ENCODE results near the gene LCLAT1. TPM values are rescaled to one million over a fixed set of nuclear protein-coding genes. Genes with fewer than 3 reads are reported as not detected.
A peak's percentile ranks its signal among the peaks of the same experiment; 100 is the strongest.
"Not testable (repeated sequence)": the region's sequence is repeated elsewhere in the genome, so short reads cannot be mapped to it uniquely, and the experiment has no call there.

LCLAT1 gene
- polyA plus RNA-seq, 1 experiment: 10.8 TPM

DNA sequence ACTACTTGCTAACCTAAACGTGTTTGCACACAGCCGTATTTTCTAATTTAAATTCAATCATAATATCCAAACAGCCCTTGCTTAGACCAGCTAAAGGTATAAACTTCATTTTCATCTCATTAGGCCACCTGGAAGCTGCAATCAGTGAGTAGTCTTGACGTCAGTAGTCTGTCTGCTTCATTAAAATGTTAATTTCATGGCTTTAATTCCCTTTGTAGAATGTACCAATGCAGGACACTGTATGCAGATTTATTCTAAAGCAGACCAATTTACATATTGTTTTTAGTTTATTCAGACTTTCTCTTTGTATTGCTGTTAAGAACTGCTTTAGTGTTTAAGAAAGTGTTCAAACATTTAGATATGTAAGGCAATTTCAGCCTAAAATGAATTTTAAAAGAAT, 158.2 kb downstream of the LCLAT1 start:
- TF ChIP-seq, protein P1, sequence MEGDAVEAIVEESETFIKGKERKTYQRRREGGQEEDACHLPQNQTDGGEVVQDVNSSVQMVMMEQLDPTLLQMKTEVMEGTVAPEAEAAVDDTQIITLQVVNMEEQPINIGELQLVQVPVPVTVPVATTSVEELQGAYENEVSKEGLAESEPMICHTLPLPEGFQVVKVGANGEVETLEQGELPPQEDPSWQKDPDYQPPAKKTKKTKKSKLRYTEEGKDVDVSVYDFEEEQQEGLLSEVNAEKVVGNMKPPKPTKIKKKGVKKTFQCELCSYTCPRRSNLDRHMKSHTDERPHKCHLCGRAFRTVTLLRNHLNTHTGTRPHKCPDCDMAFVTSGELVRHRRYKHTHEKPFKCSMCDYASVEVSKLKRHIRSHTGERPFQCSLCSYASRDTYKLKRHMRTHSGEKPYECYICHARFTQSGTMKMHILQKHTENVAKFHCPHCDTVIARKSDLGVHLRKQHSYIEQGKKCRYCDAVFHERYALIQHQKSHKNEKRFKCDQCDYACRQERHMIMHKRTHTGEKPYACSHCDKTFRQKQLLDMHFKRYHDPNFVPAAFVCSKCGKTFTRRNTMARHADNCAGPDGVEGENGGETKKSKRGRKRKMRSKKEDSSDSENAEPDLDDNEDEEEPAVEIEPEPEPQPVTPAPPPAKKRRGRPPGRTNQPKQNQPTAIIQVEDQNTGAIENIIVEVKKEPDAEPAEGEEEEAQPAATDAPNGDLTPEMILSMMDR (IDR thresholded peaks at IDR 0.05; ENCODE audit: insufficient read depth, low read depth, low read length): no peak
- Histone ChIP-seq H3K27me3 (ENCODE audit: control insufficient read depth, insufficient read depth, low read length) (no peaks in the 10 kb centered on the region), H3K36me3 (ENCODE audit: control insufficient read depth, insufficient read depth, low read length) (no peaks in the 10 kb centered on the region), H3K4me3 (ENCODE audit: low read depth, low read length) (no peak overlapping the region)
- DNase-seq (ENCODE audit: low read depth): no peak
- ChIA-PET POLR2A (no interaction called here), CTCF (no interaction called here)

- ChIA-PET CTCF (no interaction called here), POLR2A (no interaction called here)
- no peak for DNase-seq (ENCODE audit: low read depth)
- no peak overlapping the region for H3K4me3 ChIP-seq (ENCODE audit: low read depth, low read length)
- TF ChIP-seq, protein P1 (IDR thresholded peaks at IDR 0.05; ENCODE audit: insufficient read depth, low read depth, low read length): no peak
- H3K27me3 ChIP-seq (ENCODE audit: control insufficient read depth, insufficient read depth, low read length): no peaks in the 10 kb centered on the region
- H3K36me3 ChIP-seq (ENCODE audit: control insufficient read depth, insufficient read depth, low read length): no peaks in the 10 kb centered on the region
Observed at GRCh38 chr2:30608643-30609042, 161.6 kb downstream of the LCLAT1 start.

DNA sequence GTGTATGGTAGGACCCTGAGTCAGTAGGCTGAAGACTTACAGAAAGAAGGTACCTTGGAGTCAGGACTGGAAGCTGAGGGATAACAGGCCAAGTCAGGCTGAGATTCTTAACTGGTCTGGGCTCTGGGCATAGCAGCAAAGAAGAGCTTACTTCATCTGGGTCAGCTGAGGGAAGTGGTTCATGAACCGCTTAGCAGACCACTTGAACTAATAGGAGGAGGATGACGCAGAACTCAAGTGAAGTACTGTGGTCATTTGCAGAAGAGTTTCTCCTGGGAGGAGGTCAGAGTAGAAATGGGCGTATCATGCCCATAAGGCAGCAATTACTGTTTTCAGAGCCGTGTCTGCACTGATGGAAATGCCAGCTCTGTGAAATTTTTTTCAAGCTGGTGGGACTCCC, 164.5 kb downstream of the LCLAT1 start:
- no peaks in the 10 kb centered on the region for H3K27me3 ChIP-seq (ENCODE audit: control insufficient read depth, insufficient read depth, low read length)
- TF ChIP-seq, protein P1 (IDR thresholded peaks at IDR 0.05; ENCODE audit: insufficient read depth, low read depth, low read length): no peak
- POLR2A ChIA-PET: no interaction called here
- CTCF ChIA-PET: no interaction called here
- no peak overlapping the region for H3K4me3 ChIP-seq (ENCODE audit: low read depth, low read length)
- DNase-seq (ENCODE audit: low read depth): peak; percentile 16
- H3K36me3 ChIP-seq (ENCODE audit: control insufficient read depth, insufficient read depth, low read length): no peaks in the 10 kb centered on the region

GRCh38 chr2:30612371-30612770, 165.3 kb downstream of the LCLAT1 start:
- POLR2A ChIA-PET: no interaction called here
- TF ChIP-seq, protein P1 (IDR thresholded peaks at IDR 0.05; ENCODE audit: insufficient read depth, low read depth, low read length): no peak

GRCh38 chr2:30613001-30613400, 166.0 kb downstream of the LCLAT1 start:
- no peak for DNase-seq (ENCODE audit: low read depth)
- ChIA-PET POLR2A (no interaction called here), CTCF (no interaction called here)
- H3K27me3 ChIP-seq (ENCODE audit: control insufficient read depth, insufficient read depth, low read length): no peaks in the 10 kb centered on the region
- H3K4me3 ChIP-seq (ENCODE audit: low read depth, low read length): no peak overlapping the region
- no peaks in the 10 kb centered on the region for H3K36me3 ChIP-seq (ENCODE audit: control insufficient read depth, insufficient read depth, low read length)
- TF ChIP-seq, protein P1 (IDR thresholded peaks at IDR 0.05; ENCODE audit: insufficient read depth, low read depth, low read length): no peak

More at GRCh38 chr2:30612371-30612770, 165.3 kb downstream of the LCLAT1 start:
- H3K36me3 ChIP-seq (ENCODE audit: control insufficient read depth, insufficient read depth, low read length): no peaks in the 10 kb centered on the region
- no peaks in the 10 kb centered on the region for H3K27me3 ChIP-seq (ENCODE audit: control insufficient read depth, insufficient read depth, low read length)
- H3K4me3 ChIP-seq (ENCODE audit: low read depth, low read length): no peak overlapping the region
- DNase-seq (ENCODE audit: low read depth): no peak
- CTCF ChIA-PET: no interaction called here

GRCh38 chr2:30614227-30614626, 167.2 kb downstream of the LCLAT1 start:
- H3K27me3 ChIP-seq (ENCODE audit: control insufficient read depth, insufficient read depth, low read length); H3K36me3 ChIP-seq (ENCODE audit: control insufficient read depth, insufficient read depth, low read length); H3K4me3 ChIP-seq (ENCODE audit: low read depth, low read length); DNase-seq (ENCODE audit: low read depth); POLR2A ChIA-PET: not testable (repeated sequence)
- CTCF ChIA-PET: interaction anchor here (0.8 kb wide), 1 partner anchor 42 kb away, joined by 3 read pairs; no protein-coding TSS in a partner anchor
